ENCODE results near the gene LYZ. TPM values are rescaled to one million over a fixed set of nuclear protein-coding genes. Genes with fewer than 3 reads are reported as not detected.
A peak's percentile ranks its signal among the peaks of the same experiment; 100 is the strongest.

LYZ gene
- total RNA-seq, 2 experiments from 2014 or later: not detected

DNA sequence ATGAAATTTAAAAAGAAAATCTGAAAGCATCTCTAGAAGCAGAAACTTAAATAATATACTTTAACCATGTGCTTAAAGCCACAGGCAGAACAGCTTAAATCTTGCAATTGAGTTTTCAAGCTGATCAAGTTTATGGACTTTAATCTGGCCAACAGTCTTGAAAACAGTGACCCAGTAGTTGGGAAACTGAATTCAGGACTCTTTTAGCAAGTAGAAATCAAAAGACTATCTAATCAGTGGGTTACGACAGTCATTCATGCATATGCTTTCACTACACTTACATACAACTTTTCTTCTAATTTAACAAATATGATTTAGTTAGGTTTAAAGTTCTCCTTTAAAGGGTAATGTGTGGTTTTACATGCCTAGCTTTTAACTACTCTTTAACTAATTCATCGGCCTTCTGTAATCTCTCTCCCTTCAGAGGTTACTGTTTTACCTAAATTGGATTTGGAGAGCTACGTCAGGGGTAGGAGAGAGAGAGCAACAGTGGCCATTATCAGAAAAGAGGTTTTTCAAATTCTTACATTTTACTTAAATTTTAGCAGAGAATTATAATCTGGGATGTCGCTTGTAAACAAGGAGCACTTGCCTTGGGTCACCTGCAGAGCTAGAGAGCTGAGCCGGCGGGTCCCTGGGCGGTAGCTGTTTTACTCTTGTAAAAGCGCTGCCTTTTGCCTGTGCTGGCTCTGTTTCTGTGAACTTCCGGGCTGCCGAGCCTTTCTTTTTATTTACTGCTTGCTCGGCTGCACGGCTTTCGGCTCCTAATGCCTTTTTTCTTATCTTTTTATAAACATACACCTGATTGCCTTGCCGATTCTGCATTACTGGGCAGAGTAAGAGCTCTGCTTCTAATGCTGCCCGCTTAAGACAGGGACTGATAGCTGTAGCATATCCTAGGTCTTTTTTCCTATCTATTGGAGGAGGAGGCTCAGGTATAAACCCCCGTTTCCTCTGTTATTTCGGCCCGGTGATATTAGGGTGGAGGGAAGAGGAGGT, 17.4 kb upstream of the LYZ start:
- ChIA-PET CTCF (interaction anchor here (0.6 to 3.1 kb wide), 6 partner anchors 11 to 178 kb away, joined by 3 to 14 read pairs (median 4); no protein-coding TSS in a partner anchor), POLR2A (interaction anchor here (0.6 kb wide), 2 partner anchors 43 to 449 kb away, joined by 3 read pairs; no protein-coding TSS in a partner anchor)
- Mint-ChIP-seq H3K4me3 (peak overlapping the region; percentile 82), H3K4me1 (peaks cover 49% of the 10 kb centered on the region), H3K9me3 (peaks cover 2% of the 10 kb centered on the region), H3K36me3 (ENCODE audit: low read depth) (peaks cover 3% of the 10 kb centered on the region), H3K27me3 (peaks cover 4% of the 10 kb centered on the region), H3K27ac (peak overlapping the region; percentile 99)
- DNase-seq: peak; percentile 73

DNA sequence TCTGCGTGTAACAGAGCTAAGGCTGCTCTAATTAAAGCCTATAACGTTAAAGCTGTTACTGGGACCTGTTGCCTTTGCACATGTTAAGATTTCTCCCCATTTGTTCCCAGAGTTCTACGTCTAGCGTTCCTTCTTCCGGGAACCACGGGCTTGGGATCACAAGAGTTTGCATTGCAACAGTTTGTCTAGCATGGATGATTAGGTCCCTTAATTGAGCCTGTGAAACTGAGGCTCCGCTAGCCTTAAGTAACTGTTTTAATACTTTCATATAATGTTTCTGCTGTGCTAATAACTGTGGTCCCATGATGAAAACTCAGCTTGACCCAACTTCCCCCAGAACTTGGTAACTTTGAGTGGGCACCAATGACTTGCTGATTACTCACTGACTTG, 16.7 kb upstream of the LYZ start:
- H3K27ac Mint-ChIP-seq: peak overlapping the region; percentile 99
- DNase-seq: no peak
- peaks cover 2% of the 10 kb centered on the region for H3K9me3 Mint-ChIP-seq
- POLR2A ChIA-PET: interaction anchor here (0.6 kb wide), 1 partner anchor 42 kb away, joined by 3 read pairs; no protein-coding TSS in a partner anchor
- H3K4me3 Mint-ChIP-seq: peak overlapping the region; percentile 82
- H3K4me1 Mint-ChIP-seq: peaks cover 49% of the 10 kb centered on the region
- peaks cover 4% of the 10 kb centered on the region for H3K27me3 Mint-ChIP-seq
- H3K36me3 Mint-ChIP-seq (ENCODE audit: low read depth): peaks cover 3% of the 10 kb centered on the region
- CTCF ChIA-PET: interaction anchor here (0.8 to 3.1 kb wide), 5 partner anchors 10 to 175 kb away, joined by 3 to 14 read pairs (median 3); no protein-coding TSS in a partner anchor

DNA sequence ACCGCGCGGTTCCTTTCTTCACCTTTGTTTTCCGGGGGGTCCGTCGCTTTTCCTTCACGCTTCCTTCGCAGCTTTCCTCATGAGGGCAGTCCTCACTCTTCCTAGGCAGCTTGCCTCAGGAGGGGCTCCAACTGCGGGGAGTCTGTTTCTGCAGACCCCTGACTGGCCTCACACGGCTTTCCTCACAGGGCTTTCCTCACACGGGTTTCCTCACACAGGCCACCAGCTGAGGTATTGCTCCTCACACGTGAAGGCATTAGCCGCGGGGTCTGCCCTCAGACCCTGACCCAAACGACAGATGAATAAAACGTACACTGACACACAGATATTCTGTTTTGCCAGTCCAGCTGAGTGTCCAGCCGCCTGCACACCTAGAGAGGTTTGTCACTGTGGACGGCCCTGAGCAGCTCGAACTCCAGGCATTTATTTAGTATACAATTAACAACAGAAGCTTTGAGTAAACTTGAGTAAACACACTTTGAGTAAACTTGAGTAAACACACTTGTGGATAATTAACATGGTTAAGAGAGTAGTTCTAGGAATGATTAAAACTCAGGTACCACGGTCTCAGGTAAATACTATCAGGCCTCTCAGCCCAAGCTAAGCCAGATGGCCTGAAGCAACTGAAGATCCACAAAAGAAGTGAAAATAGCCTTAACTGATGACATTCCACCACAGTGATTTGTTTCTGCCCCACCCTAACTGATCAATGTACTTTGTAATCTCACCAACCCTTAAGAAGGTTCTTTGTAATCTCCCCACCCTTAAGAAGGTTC, 16.1 kb upstream of the LYZ start:
- ChIA-PET POLR2A (no interaction called here), CTCF (interaction anchor here (0.8 to 3.1 kb wide), 5 partner anchors 10 to 175 kb away, joined by 3 to 14 read pairs (median 3); no protein-coding TSS in a partner anchor)
- peaks cover 49% of the 10 kb centered on the region for H3K4me1 Mint-ChIP-seq
- H3K27ac Mint-ChIP-seq: peak overlapping the region; percentile 99
- DNase-seq: no peak
- H3K27me3 Mint-ChIP-seq: peaks cover 4% of the 10 kb centered on the region
- H3K4me3 Mint-ChIP-seq: peak overlapping the region; percentile 82
- H3K9me3 Mint-ChIP-seq: peaks cover 2% of the 10 kb centered on the region
- peaks cover 3% of the 10 kb centered on the region for H3K36me3 Mint-ChIP-seq (ENCODE audit: low read depth)

DNA sequence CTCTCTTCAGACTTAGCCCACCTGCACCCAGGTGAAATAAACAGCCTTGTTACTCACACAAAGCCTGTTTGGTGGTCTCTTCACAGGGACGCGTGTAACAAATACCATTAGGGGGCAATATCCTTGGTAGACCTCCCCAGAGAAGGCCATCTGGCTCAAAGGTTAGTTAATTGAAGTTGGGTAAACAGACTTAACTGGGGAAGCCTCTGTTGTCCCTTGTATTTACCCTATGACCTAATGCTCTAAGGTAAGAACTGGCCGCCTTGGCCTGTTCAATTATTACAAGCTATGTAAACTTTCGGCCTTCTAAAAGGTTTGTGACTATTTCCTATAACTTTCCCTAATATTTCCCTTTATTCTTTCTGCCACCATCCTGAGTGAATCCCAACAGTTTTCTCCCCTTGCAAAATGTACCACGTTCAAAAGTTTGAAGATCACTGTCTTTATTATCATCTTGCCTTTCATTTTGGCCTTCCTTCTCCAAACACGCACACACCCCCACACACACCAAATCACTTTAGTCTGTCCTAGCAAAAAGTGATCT, 15.3 kb upstream of the LYZ start:
- peaks cover 49% of the 10 kb centered on the region for H3K4me1 Mint-ChIP-seq
- H3K4me3 Mint-ChIP-seq: no peak overlapping the region
- H3K27ac Mint-ChIP-seq: no peak overlapping the region
- ChIA-PET CTCF (interaction anchor here (1.3 kb wide), 2 partner anchors 10 to 79 kb away, joined by 3 to 7 read pairs; no protein-coding TSS in a partner anchor), POLR2A (no interaction called here)
- peaks cover 3% of the 10 kb centered on the region for H3K36me3 Mint-ChIP-seq (ENCODE audit: low read depth)
- H3K27me3 Mint-ChIP-seq: peaks cover 4% of the 10 kb centered on the region
- H3K9me3 Mint-ChIP-seq: no peaks in the 10 kb centered on the region
- no peak for DNase-seq

DNA sequence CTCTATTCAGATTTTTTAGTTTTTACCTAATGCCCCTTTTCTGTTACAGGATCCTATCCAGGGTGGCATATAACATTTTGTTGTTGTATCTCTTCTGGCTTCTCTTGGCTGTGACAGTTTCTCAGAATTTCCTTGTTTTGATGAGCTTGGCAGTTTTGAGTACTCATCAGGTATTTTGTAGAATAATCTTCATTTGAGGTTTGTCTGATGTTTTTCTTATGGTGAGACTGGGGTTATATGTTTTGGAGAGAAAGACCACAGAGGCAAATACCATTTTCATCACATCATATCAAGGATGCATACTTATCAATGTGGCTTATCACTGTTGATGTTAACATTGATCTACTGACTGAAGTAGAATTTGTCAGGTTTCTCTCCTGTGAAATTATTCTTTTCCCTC, 14.0 kb upstream of the LYZ start:
- POLR2A ChIA-PET: no interaction called here
- Mint-ChIP-seq H3K4me3 (no peak overlapping the region), H3K27me3 (peaks cover 4% of the 10 kb centered on the region), H3K9me3 (no peaks in the 10 kb centered on the region), H3K4me1 (peaks cover 43% of the 10 kb centered on the region), H3K36me3 (ENCODE audit: low read depth) (peaks cover 3% of the 10 kb centered on the region), H3K27ac (peak overlapping the region; percentile 33)
- no peak for DNase-seq
- CTCF ChIA-PET: interaction anchor here (0.5 to 1.3 kb wide), 3 partner anchors 9 to 136 kb away, joined by 3 to 7 read pairs (median 3); no protein-coding TSS in a partner anchor

DNA sequence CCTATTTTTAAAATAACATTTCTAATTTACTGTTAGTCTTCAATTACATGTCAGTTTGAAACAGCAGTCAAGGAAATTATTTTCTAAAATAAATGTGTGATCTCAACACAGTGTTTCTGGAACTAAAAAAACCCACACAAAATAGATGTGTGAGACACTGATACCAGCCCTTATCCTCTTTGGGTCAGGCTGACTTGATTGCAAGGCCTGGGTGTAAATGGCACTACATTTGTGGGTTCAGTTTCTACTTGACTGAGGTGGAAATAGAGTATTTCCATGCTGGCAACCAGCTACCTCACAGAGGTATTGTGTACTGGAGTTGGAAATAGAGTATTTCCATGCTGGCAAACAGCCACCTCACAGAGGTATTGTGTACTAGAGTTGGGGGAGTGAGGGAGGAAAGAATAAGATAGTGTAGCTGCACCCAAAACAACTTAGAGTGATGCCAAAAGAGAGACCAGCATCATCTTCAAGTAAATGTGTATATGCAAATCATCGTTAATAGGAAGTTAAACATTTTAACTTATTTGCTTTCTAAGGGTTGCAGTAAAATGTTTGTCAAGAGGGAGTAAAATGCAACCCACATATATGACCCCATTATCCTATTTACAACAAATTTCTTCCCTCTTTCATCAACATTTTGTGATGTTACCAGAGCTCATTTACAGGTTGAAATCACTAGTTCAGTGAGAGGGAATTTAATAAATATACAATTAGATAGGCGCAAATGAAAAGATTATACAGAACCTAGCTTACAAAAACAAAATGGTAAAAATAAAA, 10.7 kb upstream of the LYZ start:
- Mint-ChIP-seq H3K9me3 (no peaks in the 10 kb centered on the region), H3K36me3 (ENCODE audit: low read depth) (no peaks in the 10 kb centered on the region), H3K4me1 (peaks cover 19% of the 10 kb centered on the region), H3K4me3 (no peak overlapping the region), H3K27ac (no peak overlapping the region), H3K27me3 (peaks cover 4% of the 10 kb centered on the region)
- ChIA-PET CTCF (interaction anchor here (0.9 to 1.8 kb wide), 2 partner anchors 21 to 69 kb away, joined by 4 read pairs; no protein-coding TSS in a partner anchor), POLR2A (no interaction called here)
- DNase-seq: no peak

DNA sequence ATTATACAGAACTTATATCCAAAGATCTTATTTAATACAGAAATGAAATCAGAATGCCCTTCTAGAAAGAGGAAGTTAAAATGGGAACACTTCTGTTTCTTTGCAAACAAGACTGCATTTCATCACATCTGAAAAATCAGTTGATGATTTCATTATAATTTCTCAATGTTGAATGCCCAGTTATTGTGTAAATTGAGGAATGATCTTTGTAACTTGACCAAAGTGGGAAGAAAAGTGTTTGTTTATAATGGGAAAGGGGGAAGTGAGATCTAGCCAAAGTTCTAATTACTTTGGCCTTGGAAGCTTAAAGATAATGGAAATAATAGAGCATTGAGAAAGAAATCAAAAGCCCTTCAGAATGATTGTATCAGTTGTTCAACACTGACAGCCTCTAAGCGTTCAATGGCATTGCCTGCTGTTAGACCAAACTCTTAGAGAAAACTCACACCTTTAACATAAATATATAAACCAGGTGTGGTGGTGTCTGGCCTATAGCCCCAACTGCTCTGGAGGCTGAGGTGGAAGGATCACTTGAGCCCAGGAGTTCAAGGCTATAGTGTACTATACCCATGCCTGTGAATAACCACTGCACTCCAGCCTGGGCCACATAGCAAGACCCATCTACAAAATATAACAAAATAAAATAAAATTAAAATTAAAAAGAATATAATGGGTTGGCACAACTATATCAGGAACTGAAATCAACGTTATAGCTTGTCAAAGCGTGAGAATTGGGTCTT, 9.9 kb upstream of the LYZ start:
- H3K9me3 Mint-ChIP-seq: no peaks in the 10 kb centered on the region
- no peak overlapping the region for H3K4me3 Mint-ChIP-seq
- peaks cover 6% of the 10 kb centered on the region for H3K27me3 Mint-ChIP-seq
- no peaks in the 10 kb centered on the region for H3K36me3 Mint-ChIP-seq (ENCODE audit: low read depth)
- H3K4me1 Mint-ChIP-seq: peaks cover 13% of the 10 kb centered on the region
- POLR2A ChIA-PET: no interaction called here
- no peak for DNase-seq
- no peak overlapping the region for H3K27ac Mint-ChIP-seq
- CTCF ChIA-PET: interaction anchor here (1.8 kb wide), 1 partner anchor 20 kb away, joined by 4 read pairs; no protein-coding TSS in a partner anchor

DNA sequence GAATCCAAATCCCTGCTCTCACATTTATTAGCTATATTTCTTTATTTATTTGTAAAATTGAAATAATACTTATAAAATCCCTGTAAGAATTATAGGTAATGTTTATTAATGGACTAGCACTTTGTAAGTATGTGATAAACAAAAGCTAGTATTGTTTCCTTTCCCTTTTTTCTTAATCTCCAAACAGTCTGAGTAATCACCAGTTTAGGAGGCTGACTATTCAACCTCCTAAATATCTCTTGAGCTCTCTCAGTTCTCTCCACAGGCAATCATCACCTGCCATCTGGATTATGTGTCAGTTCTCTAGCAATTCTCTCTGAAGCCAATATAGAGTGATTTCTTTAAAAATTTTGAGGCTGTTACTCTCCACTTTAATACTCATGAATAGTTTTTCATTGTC, 9.2 kb upstream of the LYZ start:
- Mint-ChIP-seq H3K4me3 (no peak overlapping the region), H3K36me3 (ENCODE audit: low read depth) (no peaks in the 10 kb centered on the region), H3K27me3 (peaks cover 7% of the 10 kb centered on the region), H3K27ac (no peak overlapping the region), H3K4me1 (peaks cover 11% of the 10 kb centered on the region), H3K9me3 (no peaks in the 10 kb centered on the region)
- DNase-seq: no peak
- CTCF ChIA-PET: interaction anchor here (0.5 to 1.8 kb wide), 3 partner anchors 9 to 73 kb away, joined by 3 to 4 read pairs (median 3); partner anchors contain the start of gene LYZ
- POLR2A ChIA-PET: no interaction called here

DNA sequence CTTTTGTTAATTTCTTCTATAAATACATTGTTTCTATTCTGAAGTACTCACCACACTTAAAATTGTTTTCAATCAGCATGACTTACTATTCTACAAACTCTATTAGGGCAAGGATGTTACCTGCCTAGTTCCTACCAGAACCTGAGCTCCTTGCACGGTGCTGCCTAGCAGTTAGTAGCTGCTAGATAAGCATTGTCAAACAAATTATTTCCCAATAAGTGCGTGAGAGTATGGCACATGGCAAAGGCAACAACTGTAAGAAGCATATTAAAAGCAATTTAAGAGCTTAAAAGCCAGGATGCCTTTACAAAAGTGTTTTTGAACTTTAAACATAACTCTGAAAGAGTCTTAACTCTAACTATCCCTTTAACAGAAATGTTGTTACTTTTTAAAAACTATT, 8.2 kb upstream of the LYZ start:
- peaks cover 4% of the 10 kb centered on the region for H3K27me3 Mint-ChIP-seq
- no peaks in the 10 kb centered on the region for H3K36me3 Mint-ChIP-seq (ENCODE audit: low read depth)
- CTCF ChIA-PET: no interaction called here
- no peak overlapping the region for H3K4me3 Mint-ChIP-seq
- H3K4me1 Mint-ChIP-seq: peaks cover 2% of the 10 kb centered on the region
- H3K27ac Mint-ChIP-seq: no peak overlapping the region
- POLR2A ChIA-PET: no interaction called here
- no peaks in the 10 kb centered on the region for H3K9me3 Mint-ChIP-seq
- DNase-seq: no peak

DNA sequence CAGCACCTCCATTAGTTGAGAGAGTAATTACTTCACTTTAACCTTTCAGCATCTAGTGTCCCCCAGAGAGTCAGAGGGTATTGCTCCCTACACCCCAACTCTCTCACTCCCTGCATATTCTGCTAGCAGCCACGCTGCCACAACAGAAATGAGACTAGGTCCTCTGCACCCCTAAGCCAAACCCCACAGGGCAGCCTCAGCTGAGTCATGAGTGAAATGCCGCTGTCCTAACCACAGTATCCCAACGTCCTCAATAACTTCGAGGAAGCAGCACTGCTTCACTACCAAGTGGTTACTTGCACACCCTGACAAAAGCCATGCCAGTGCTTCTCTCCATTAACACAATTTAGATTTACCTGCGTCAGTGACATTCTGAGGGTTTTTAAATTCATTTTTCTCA, 6.9 kb upstream of the LYZ start:
- POLR2A ChIA-PET: no interaction called here
- Mint-ChIP-seq H3K27ac (no peak overlapping the region), H3K4me3 (no peak overlapping the region), H3K4me1 (no peaks in the 10 kb centered on the region), H3K27me3 (peaks cover 4% of the 10 kb centered on the region), H3K36me3 (ENCODE audit: low read depth) (no peaks in the 10 kb centered on the region), H3K9me3 (no peaks in the 10 kb centered on the region)
- DNase-seq: no peak
- CTCF ChIA-PET: interaction anchor here (1.2 to 3.2 kb wide), 2 partner anchors 11 to 174 kb away, joined by 3 to 14 read pairs; no protein-coding TSS in a partner anchor

DNA sequence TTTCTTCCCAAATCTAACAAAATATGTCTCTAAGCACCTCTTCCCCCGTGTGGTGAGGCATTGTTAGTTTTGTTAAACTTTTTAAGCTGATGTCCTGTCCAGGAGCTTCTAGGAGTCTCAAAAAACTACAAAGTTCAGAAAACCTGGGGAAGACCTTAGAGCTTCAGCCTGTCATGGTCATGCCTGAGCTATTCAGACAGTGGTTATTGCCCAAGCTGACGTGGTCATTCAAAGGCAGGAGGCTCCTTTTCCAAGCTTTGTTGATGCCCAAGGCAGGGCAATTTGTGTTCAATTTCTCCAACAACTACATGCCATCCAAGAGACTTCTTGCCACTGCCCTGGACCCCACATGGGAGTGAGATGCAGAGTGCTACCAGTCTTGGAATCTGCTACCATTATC, 5.8 kb upstream of the LYZ start:
- Mint-ChIP-seq H3K9me3 (no peaks in the 10 kb centered on the region), H3K4me3 (no peak overlapping the region), H3K36me3 (ENCODE audit: low read depth) (no peaks in the 10 kb centered on the region), H3K4me1 (no peaks in the 10 kb centered on the region), H3K27me3 (peaks cover 4% of the 10 kb centered on the region), H3K27ac (no peak overlapping the region)
- POLR2A ChIA-PET: interaction anchor here (0.6 kb wide), 1 partner anchor 52 kb away, joined by 3 read pairs; no protein-coding TSS in a partner anchor
- no peak for DNase-seq
- CTCF ChIA-PET: interaction anchor here (0.7 to 3.2 kb wide), 6 partner anchors 9 to 296 kb away, joined by 3 to 14 read pairs (median 3); no protein-coding TSS in a partner anchor

All from activated CD4-positive, alpha-beta T cell treated with anti-CD3 and anti-CD28 coated beads, Interleukin-2, amount 10 ng/mL, durations not matched to agents 7 days and 5 days (primary cell).